IMR-90 (cell line): Measurements from ENCODE around the gene CFAP45. TPM values are rescaled to one million over a fixed set of nuclear protein-coding genes. Genes with fewer than 3 reads are reported as not detected.

Experiments
- ATAC-seq: fragments of 200-7000 bp; cut with Tn5 transposase; 2 replicates; pipeline ENCODE4 v1.9.1; 2020; ENCODE audit warnings: low read depth, mild to moderate bottlenecking, moderate library complexity
- BruUV-seq: library from RNA; stranded (reverse); fragments of 400-500 nt; replicated peaks from 2 replicates; lab custom pipeline; 2021; lab: Mats Ljungman, UMichigan
- CTCF ChIA-PET: fragments of 300-600 bp; formaldehyde crosslinking; extraction: SDS; loops from one replicate; lab custom pipeline; 2021; ENCODE audit warnings: antibody characterized with exemption; lab: Yijun Ruan, JAX
- POLR2A ChIA-PET: fragments of 300-600 bp; sonication (Branson Sonifier 250); formaldehyde crosslinking; loops from one replicate; lab custom pipeline; 2022; ENCODE audit warnings: antibody characterized with exemption; ENCODE audit not compliant: unreplicated experiment; lab: Charles Lee
- DNase-seq: peaks from one replicate; pipeline ENCODE4 v3.0.0; 2013
- H2AFZ ChIP-seq: replicated peaks from 2 replicates; pipeline ENCODE3; 2013; ENCODE audit warnings: low read length, mild to moderate bottlenecking; ENCODE audit not compliant: poor library complexity
- H2AK5ac ChIP-seq: 2 replicates; pipeline ENCODE4 v1.6.1; 2013; ENCODE audit warnings: low read depth, low read length, inconsistent platforms
- H2AK9ac ChIP-seq: replicated peaks from 2 replicates; pipeline ENCODE3; 2013; ENCODE audit warnings: mild to moderate bottlenecking, low read depth, low read length, moderate library complexity; ENCODE audit not compliant: poor library complexity
- H2BK120ac ChIP-seq: 2 replicates; pipeline ENCODE4 v1.6.1; 2013; ENCODE audit warnings: low read depth, low read length, inconsistent platforms
- H2BK15ac ChIP-seq: 3 replicates; pipeline ENCODE4 v1.6.1; 2013; ENCODE audit warnings: low read depth, low read length, inconsistent platforms
- H2BK20ac ChIP-seq: 2 replicates; pipeline ENCODE4 v1.6.1; 2013; ENCODE audit warnings: low read depth, mild to moderate bottlenecking, inconsistent platforms, low read length, moderate library complexity
- H2BK5ac ChIP-seq: 2 replicates; pipeline ENCODE4 v1.6.1; 2013; ENCODE audit warnings: mild to moderate bottlenecking, low read depth, low read length, inconsistent platforms; ENCODE audit not compliant: poor library complexity, severe bottlenecking
- H3K14ac ChIP-seq: replicated peaks from 2 replicates; pipeline ENCODE4 v1.6.1; 2013; ENCODE audit warnings: low read depth, low read length, inconsistent platforms
- H3K18ac ChIP-seq: 2 replicates; pipeline ENCODE4 v1.6.1; 2013; ENCODE audit warnings: low read depth, low read length, control low read depth
- H3K23ac ChIP-seq: 2 replicates; pipeline ENCODE4 v1.6.1; 2013; ENCODE audit warnings: low read depth, low read length, inconsistent platforms
- H3K27ac ChIP-seq: 2 replicates; pipeline ENCODE4 v1.5.1; 2013; ENCODE audit warnings: mild to moderate bottlenecking, control low read depth, low read length; ENCODE audit not compliant: insufficient read depth
- H3K27me3 ChIP-seq: 2 replicates; pipeline ENCODE4 v1.6.1; 2013; ENCODE audit warnings: low read length; ENCODE audit not compliant: control insufficient read depth, insufficient read depth
- H3K36me3 ChIP-seq: 2 replicates; pipeline ENCODE4 v1.6.1; 2013; ENCODE audit warnings: low read length, mixed read lengths; ENCODE audit not compliant: control insufficient read depth, insufficient read depth
- H3K4ac ChIP-seq: 2 replicates; pipeline ENCODE4 v1.6.1; 2013; ENCODE audit warnings: low read depth, low read length, inconsistent platforms
- H3K4me1 ChIP-seq: 2 replicates; pipeline ENCODE4 v1.6.1; 2013; ENCODE audit warnings: low read length, mixed read lengths; ENCODE audit not compliant: control insufficient read depth, insufficient read depth
- H3K4me2 ChIP-seq: 2 replicates; pipeline ENCODE4 v1.6.1; 2013; ENCODE audit warnings: low read depth, mild to moderate bottlenecking, control low read depth, low read length, moderate library complexity
- H3K4me3 ChIP-seq: 2 replicates; pipeline ENCODE4 v1.5.1; 2013; ENCODE audit warnings: low read depth, mild to moderate bottlenecking, control low read depth, low read length, moderate library complexity; ENCODE audit not compliant: insufficient read depth
- H3K56ac ChIP-seq: 2 replicates; pipeline ENCODE4 v1.6.1; 2013; ENCODE audit warnings: low read length, inconsistent platforms; ENCODE audit not compliant: insufficient read depth; ENCODE audit errors: extremely low read depth
- H3K79me1 ChIP-seq, 2 experiments: 2 replicates each; pipeline ENCODE4 v1.6.1; 2013; ENCODE audit warnings: low read length in 2 of 2, inconsistent platforms in 1 of 2, low read depth in 1 of 2
- H3K9ac ChIP-seq: 2 replicates; pipeline ENCODE4 v1.6.1; 2013; ENCODE audit warnings: low read depth, low read length, control low read depth
- H3K9me1 ChIP-seq: 2 replicates; pipeline ENCODE4 v1.6.1; 2013; ENCODE audit warnings: low read length, inconsistent platforms; ENCODE audit not compliant: insufficient read depth
- H3K9me3 ChIP-seq: 2 replicates; pipeline ENCODE4 v1.6.1; 2013; ENCODE audit warnings: low read length; ENCODE audit not compliant: control insufficient read depth, insufficient read depth
- H4K20me1 ChIP-seq: 2 replicates; pipeline ENCODE4 v1.6.1; 2013; ENCODE audit warnings: low read length, inconsistent platforms; ENCODE audit not compliant: insufficient read depth
- H4K5ac ChIP-seq: 2 replicates; pipeline ENCODE4 v1.6.1; 2013; ENCODE audit warnings: mild to moderate bottlenecking, low read depth, low read length, control low read depth
- H4K8ac ChIP-seq, 2 experiments: 2 replicates each; pipeline ENCODE4 v1.6.1; 2013; ENCODE audit warnings: low read depth in 2 of 2, low read length in 2 of 2, control low read depth in 1 of 2, inconsistent platforms in 1 of 2
- H4K91ac ChIP-seq: 2 replicates; pipeline ENCODE4 v1.6.1; 2013; ENCODE audit warnings: low read depth, low read length, inconsistent platforms; ENCODE audit not compliant: insufficient read depth
- BHLHE40 ChIP-seq: fragments of 150-350 bp; IDR thresholded peaks from 2 replicates; pipeline ENCODE4 v1.6.1; 2016; ENCODE audit warnings: mild to moderate bottlenecking, low read depth, low read length
- CTCF ChIP-seq: conservative IDR thresholded peaks from 2 replicates; pipeline ENCODE4 v1.5.1; 2012; ENCODE audit warnings: mild to moderate bottlenecking, low read depth, low read length, improper control_type of control experiment
- ELK1 ChIP-seq: fragments of 150-350 bp; IDR thresholded peaks from 2 replicates; pipeline ENCODE4 v1.6.1; 2016; ENCODE audit warnings: low read depth, mild to moderate bottlenecking, low read length, moderate library complexity, borderline replicate concordance
- MAFK ChIP-seq: IDR thresholded peaks from 2 replicates; pipeline ENCODE4 v1.6.1; 2012; ENCODE audit warnings: low read depth, low read length, improper control_type of control experiment
- MAZ ChIP-seq: IDR thresholded peaks from 2 replicates; pipeline ENCODE4 v1.6.1; 2012; ENCODE audit warnings: low read depth, mild to moderate bottlenecking, low read length, improper control_type of control experiment, moderate library complexity, borderline replicate concordance
- MXI1 ChIP-seq: IDR thresholded peaks from 2 replicates; pipeline ENCODE4 v1.6.1; 2012; ENCODE audit warnings: low read depth, mild to moderate bottlenecking, low read length, moderate library complexity, borderline replicate concordance
- NFE2L2 ChIP-seq: fragments of 150-350 bp; IDR thresholded peaks from 2 replicates; pipeline ENCODE4 v1.6.1; 2016; ENCODE audit warnings: low read depth, mild to moderate bottlenecking, low read length
- POLR2A ChIP-seq: IDR thresholded peaks from 2 replicates; pipeline ENCODE4 v1.6.1; 2012; ENCODE audit warnings: mild to moderate bottlenecking, low read depth, low read length
- RAD21 ChIP-seq: IDR thresholded peaks from 2 replicates; pipeline ENCODE4 v1.6.1; 2012; ENCODE audit warnings: low read length, improper control_type of control experiment
- SMC3 ChIP-seq: fragments of 150-350 bp; IDR thresholded peaks from 2 replicates; pipeline ENCODE4 v1.6.1; 2016; ENCODE audit warnings: low read depth, mild to moderate bottlenecking, antibody characterized with exemption, low read length, moderate library complexity
- USF2 ChIP-seq: fragments of 150-350 bp; IDR thresholded peaks from 2 replicates; pipeline ENCODE4 v1.6.1; 2017; ENCODE audit warnings: mild to moderate bottlenecking, antibody characterized with exemption, low read length, low read depth
- WGBS, 2 experiments: methylation state at CpG; one replicate each; pipeline versions ENCODE4 v1.1.5 to v1.1.7; 2013; ENCODE audit warnings: missing lambda C conversion rate in 2 of 2; ENCODE audit not compliant: insufficient read length in 1 of 2; ENCODE audit errors: extremely low coverage in 2 of 2; 5-methylcytosine and 5-hydroxymethylcytosine counted together
- dilution Hi-C: fragments of 300-500 bp; cut with HindIII; formaldehyde crosslinking; loops from one replicate; pipeline ENCODE4 v1.14.3; 2018; ENCODE audit warnings: low sequenced_read_pairs; ENCODE audit not compliant: unreplicated experiment
- in situ Hi-C: fragments of 300-500 bp; cut with MboI; formaldehyde crosslinking; loops from 3 replicates; pipeline ENCODE4 v1.14.3; 2019; ENCODE audit warnings: low sequenced_read_pairs, inconsistent platforms, mixed read lengths
- intact Hi-C: fragments of 100-400 bp; cut with micrococcal nuclease; formaldehyde crosslinking; loops from 2 replicates; pipeline ENCODE4 v1.10.0; 2022
- polyA plus RNA-seq, 3 experiments: library from polyadenylated mRNA; depleted of rRNA; stranded (reverse); fragments of >200 nt; gene quantifications; 2 replicates each; pipeline ENCODE4 v1.2.3, GENCODE V29; 2012; ENCODE audit warnings: low replicate concordance in 1 of 3
- total RNA-seq: library from RNA; depleted of rRNA; stranded (reverse); fragments of >200 nt; gene quantifications from 2 replicates; pipeline ENCODE4 v1.2.3, GENCODE V29; 2012

The CFAP45 gene
- total and polyA plus RNA-seq, 2 of the 4 experiments (the other 2 are of a cell fraction), result 0.51 to 0.72 TPM

- H3K18ac ChIP-seq, result no peak overlapping the region
- dilution Hi-C loops, result loop anchor here (25.0 kb wide), 1 partner anchor 104 kb away; the partner anchor contains the start of gene DUSP23
- peaks cover 4% of the 10 kb centered on the region for H3K9me1 ChIP-seq
- no peak overlapping the region for H3K4me3 ChIP-seq
- H2BK5ac ChIP-seq, result no peak overlapping the region
- H3K4me2 ChIP-seq, result no peak overlapping the region
- H2BK15ac ChIP-seq, result 0 out of 3 replicates have a peak overlapping the region, but pooled peaks have one; percentile 1
- peak overlapping the region in 1 of 2 experiments; percentile 11; a peak in 2 of 4 replicates for H4K8ac ChIP-seq
- H3K27ac ChIP-seq, result no peak overlapping the region
- DNase-seq (peak; percentile 91), ATAC-seq (peak; percentile 84)
- H4K91ac ChIP-seq, result no peak overlapping the region
- no peaks in the 10 kb centered on the region for H3K36me3 ChIP-seq
- ChIA-PET CTCF (interaction anchor here (0.6 to 9.2 kb wide), 28 partner anchors 9 to 730 kb away, joined by 3 to 150 read pairs (median 4); partner anchors contain the start of gene DUSP23), POLR2A (interaction anchor here (1.0 kb wide), 1 partner anchor 91 kb away, joined by 3 read pairs; no protein-coding TSS in a partner anchor)
- no peak overlapping the region for H3K56ac ChIP-seq
- H3K79me1 ChIP-seq, result peaks cover 0 to 4% of the 10 kb centered on the region in 2 experiments; a peak in 2 of 4 replicates
- peak overlapping the region; percentile 81 for H2AK9ac ChIP-seq
- no peak overlapping the region for H3K14ac ChIP-seq
- 0 out of 2 replicates have a peak overlapping the region, but pooled peaks have one; percentile 0 for H2BK120ac ChIP-seq
- no peaks in the 10 kb centered on the region for H3K9me3 ChIP-seq
- H3K23ac ChIP-seq, result no peak overlapping the region
- 0 out of 2 replicates have a peak overlapping the region, but pooled peaks have one; percentile 42 for H3K4ac ChIP-seq
- peak overlapping the region; percentile 82 for H2AFZ ChIP-seq
- peaks cover 13% of the 10 kb centered on the region for H3K4me1 ChIP-seq
- no peak overlapping the region for H3K9ac ChIP-seq
- H2AK5ac ChIP-seq, result 0 out of 2 replicates have a peak overlapping the region, but pooled peaks have one; percentile 37
- in situ Hi-C loops, result loop anchor here (5.0 to 25.0 kb wide), 2 partner anchors 94 to 679 kb away; partner anchors contain the start of gene ACKR1
- H4K5ac ChIP-seq, result no peak overlapping the region
- peak overlapping the region; percentile 38; the same call in 1 of the 2 replicates for H2BK20ac ChIP-seq
- no peaks in the 10 kb centered on the region for H3K27me3 ChIP-seq
- intact Hi-C loops, result loop anchor here (1.0 to 2.0 kb wide), 7 partner anchors 33 to 731 kb away; partner anchors contain the start of genes DUSP23 and TAGLN2
- 0 out of 2 replicates have a peak, but pooled peaks cover 3% of the 10 kb centered on the region for H4K20me1 ChIP-seq
- BruUV-seq, result no TSS peak
- 0% methylated on average over 2 of the region's 7 CpGs; no CpG with 5 or more reads in 1 of the 2 experiments for WGBS, 2 experiments
- TF ChIP-seq RAD21, result peak; percentile 100
- TF ChIP-seq MAZ, result peak; percentile 72
- TF ChIP-seq USF2, result peak; percentile 65; the same call in 1 of the 2 replicates
- TF ChIP-seq SMC3, result peak; percentile 100
- peak; percentile 74 for TF ChIP-seq POLR2A
- 0 out of 2 replicates have a peak, but pooled peaks have one; percentile 26 for TF ChIP-seq MXI1
- peak; percentile 9; the same call in 1 of the 2 replicates for TF ChIP-seq MAFK
- no peak for TF ChIP-seq ELK1
- peak; percentile 48 for TF ChIP-seq BHLHE40
- TF ChIP-seq CTCF, result peak; percentile 100; the same call in 1 of the 2 replicates
- no peak for TF ChIP-seq NFE2L2
Measured at GRCh38 chr1:159891275-159892157, 8.4 kb downstream of the CFAP45 start.
